H1 (cell line): ENCODE measurements around the gene TGFB1I1. TPM values are rescaled to one million over a fixed set of nuclear protein-coding genes. Genes with fewer than 3 reads are reported as not detected.

ENCODE experiments used
- CTCF ChIA-PET: fragments of 300-600 bp; sonication (Branson Sonifier 250); formaldehyde crosslinking; loops from one replicate; lab custom pipeline; 2021; ENCODE audit not compliant: partially characterized antibody; lab: Charles Lee
- POLR2A ChIA-PET: fragments of 300-600 bp; sonication (Branson Sonifier 250); formaldehyde crosslinking; loops from one replicate; lab custom pipeline; 2021; ENCODE audit warnings: inconsistent platforms; ENCODE audit not compliant: partially characterized antibody; lab: Charles Lee
- DNase-seq, 2 experiments: peaks; one replicate each; pipeline versions ENCODE4 v3.0.0 to v3.0.0-alpha.2; 2010 to 2022; ENCODE audit warnings: low spot score in 2 of 2, low read depth in 1 of 2, mixed read lengths in 1 of 2
- FAIRE-seq: peaks from 2 replicates; lab custom pipeline; 2011; peaks lifted over from hg19 to GRCh38; lab: Jason Lieb, UNC
- H2AFZ ChIP-seq: 2 replicates; pipeline ENCODE4 v1.8.1; 2012; ENCODE audit warnings: low read length, inconsistent platforms
- H2AK5ac ChIP-seq: 2 replicates; pipeline ENCODE4 v1.6.1; 2013; ENCODE audit warnings: low read depth, low read length
- H2BK120ac ChIP-seq: replicated peaks from 2 replicates; pipeline ENCODE3; 2013; ENCODE audit warnings: low read depth, low read length, inconsistent platforms
- H2BK12ac ChIP-seq: 2 replicates; pipeline ENCODE4 v1.6.1; 2013; ENCODE audit warnings: low read depth, low read length
- H2BK15ac ChIP-seq: 2 replicates; pipeline ENCODE4 v1.6.1; 2013; ENCODE audit warnings: low read length
- H2BK20ac ChIP-seq: 2 replicates; pipeline ENCODE4 v1.6.1; 2013; ENCODE audit warnings: low read length
- H2BK5ac ChIP-seq: 2 replicates; pipeline ENCODE4 v1.6.1; 2013; ENCODE audit warnings: low read depth, low read length
- H3K14ac ChIP-seq: 2 replicates; pipeline ENCODE4 v1.6.1; 2013; ENCODE audit warnings: inconsistent platforms; ENCODE audit not compliant: insufficient read length
- H3K18ac ChIP-seq: 2 replicates; pipeline ENCODE4 v1.6.1; 2013; ENCODE audit warnings: low read length; ENCODE audit errors: extremely low read depth
- H3K23ac ChIP-seq: 2 replicates; pipeline ENCODE4 v1.6.1; 2013; ENCODE audit warnings: inconsistent platforms; ENCODE audit not compliant: insufficient read length
- H3K23me2 ChIP-seq: 2 replicates; pipeline ENCODE4 v1.6.1; 2013; ENCODE audit warnings: low read depth, low read length
- H3K27ac ChIP-seq: 2 replicates; pipeline ENCODE4 v1.6.1; 2011; ENCODE audit warnings: low read depth, low read length, inconsistent platforms
- H3K27me3 ChIP-seq, 4 experiments: replicated peaks in 1 of 4; 1 replicate in 1 of 4; 2 replicates in 3 of 4; pipeline versions ENCODE4 v1.6.1 to v1.8.1; 2011 to 2013; ENCODE audit warnings: low read length in 3 of 4, mild to moderate bottlenecking in 3 of 4, inconsistent platforms in 2 of 4, mixed read lengths in 2 of 4, moderate library complexity in 1 of 4; ENCODE audit not compliant: control insufficient read depth in 3 of 4, insufficient read depth in 3 of 4; ENCODE audit errors: extremely low read depth in 1 of 4
- H3K36me3 ChIP-seq, 4 experiments: 2 replicates each; pipeline versions ENCODE4 v1.6.1 to v1.8.1; 2011 to 2013; ENCODE audit warnings: mild to moderate bottlenecking in 4 of 4, low read length in 3 of 4, moderate library complexity in 2 of 4, control low read depth in 1 of 4, inconsistent platforms in 1 of 4; ENCODE audit not compliant: insufficient read depth in 4 of 4, control insufficient read depth in 2 of 4
- H3K4ac ChIP-seq: replicated peaks from 2 replicates; pipeline ENCODE3; 2013; ENCODE audit warnings: low read length, low read depth, mixed read lengths, inconsistent platforms; ENCODE audit not compliant: insufficient read length
- H3K4me1 ChIP-seq, 4 experiments: replicated peaks in 1 of 4; 1 replicate in 1 of 4; 2 replicates in 3 of 4; pipeline versions ENCODE4 v1.6.1 to v1.8.1; 2011 to 2013; ENCODE audit warnings: low read length in 3 of 4, inconsistent platforms in 2 of 4, mixed read lengths in 1 of 4; ENCODE audit not compliant: insufficient read depth in 4 of 4, control insufficient read depth in 3 of 4
- H3K4me2 ChIP-seq, 2 experiments: 2 replicates each; pipeline versions ENCODE4 v1.6.1 to v1.8.1; 2011 to 2013; ENCODE audit warnings: low read depth in 2 of 2, low read length in 2 of 2, control low read depth in 1 of 2, inconsistent platforms in 1 of 2, mild to moderate bottlenecking in 1 of 2; ENCODE audit not compliant: insufficient read depth in 1 of 2
- H3K4me3 ChIP-seq, 4 experiments: fragments of 200-600, 300-600 bp in 1 of 4; sonication (generic), shearing (Covaris generic), sonication (Bioruptor Twin) in 1 of 4; 2 replicates each; pipeline versions ENCODE4 v1.5.1 to v1.8.1; 2011 to 2016; ENCODE audit warnings: low read length in 4 of 4, low read depth in 3 of 4, control low read depth in 2 of 4, inconsistent platforms in 2 of 4, mild to moderate bottlenecking in 2 of 4, mixed read lengths in 1 of 4, moderate library complexity in 1 of 4; ENCODE audit not compliant: insufficient read depth in 2 of 4; ENCODE audit errors: extremely low read depth in 1 of 4
- H3K56ac ChIP-seq: replicated peaks from 2 replicates; pipeline ENCODE3; 2013; ENCODE audit warnings: low read depth, mild to moderate bottlenecking, mixed read lengths, low read length, inconsistent platforms; ENCODE audit not compliant: insufficient read length
- H3K79me1 ChIP-seq: 2 replicates; pipeline ENCODE4 v1.6.1; 2013; ENCODE audit warnings: low read depth, low read length, control low read depth
- H3K79me2 ChIP-seq, 2 experiments: 2 replicates each; pipeline versions ENCODE4 v1.6.1 to v1.8.1; 2012 to 2013; ENCODE audit warnings: low read length in 2 of 2, mild to moderate bottlenecking in 2 of 2, inconsistent platforms in 1 of 2; ENCODE audit not compliant: insufficient read depth in 2 of 2, control insufficient read depth in 1 of 2
- H3K9ac ChIP-seq, 4 experiments: replicated peaks in 1 of 4; 1 replicate in 1 of 4; 2 replicates in 3 of 4; pipeline versions ENCODE4 v1.6.1 to v1.8.1; 2011 to 2013; ENCODE audit warnings: low read depth in 3 of 4, low read length in 3 of 4, control low read depth in 2 of 4, mild to moderate bottlenecking in 2 of 4, moderate library complexity in 2 of 4, inconsistent platforms in 1 of 4; ENCODE audit errors: extremely low read depth in 1 of 4
- H3K9me3 ChIP-seq, 2 experiments: 2 replicates each; pipeline versions ENCODE4 v1.6.1 to v1.8.1; 2012 to 2013; ENCODE audit warnings: mild to moderate bottlenecking in 2 of 2, moderate library complexity in 2 of 2, control low read depth in 1 of 2, inconsistent platforms in 1 of 2, low read depth in 1 of 2, low read length in 1 of 2, mixed read lengths in 1 of 2; ENCODE audit not compliant: insufficient read depth in 2 of 2
- H4K20me1 ChIP-seq, 2 experiments: replicated peaks in 1 of 2; 2 replicates each; pipeline versions ENCODE3 to v1.8.1; 2011 to 2013; ENCODE audit warnings: inconsistent platforms in 2 of 2, low read length in 2 of 2, mild to moderate bottlenecking in 1 of 2; ENCODE audit not compliant: insufficient read depth in 2 of 2, control insufficient read depth in 1 of 2
- H4K5ac ChIP-seq: 2 replicates; pipeline ENCODE4 v1.6.1; 2013; ENCODE audit warnings: low read length, low read depth, mixed read lengths, inconsistent platforms; ENCODE audit not compliant: insufficient read length
- H4K8ac ChIP-seq: 2 replicates; pipeline ENCODE4 v1.8.0; 2013; ENCODE audit warnings: mild to moderate bottlenecking, moderate library complexity, low read length, inconsistent platforms; ENCODE audit not compliant: insufficient read depth; ENCODE audit errors: extremely low read depth
- H4K91ac ChIP-seq: replicated peaks from 2 replicates; pipeline ENCODE3; 2013; ENCODE audit warnings: low read length, mixed read lengths, inconsistent platforms; ENCODE audit not compliant: insufficient read length
- HDAC6 ChIP-seq: IDR thresholded peaks from one replicate; pipeline ENCODE4 v1.7.1; 2012; ENCODE audit warnings: low read depth, mild to moderate bottlenecking, inconsistent platforms, low read length, moderate library complexity
- WGBS, 2 experiments: shearing (Covaris generic) in 1 of 2; methylation state at CpG; one replicate each; pipeline versions ENCODE4 v1.1.6 to v1.1.7; 2013 to 2015; ENCODE audit warnings: low lambda C conversion rate in 2 of 2, mixed read lengths in 2 of 2, inconsistent platforms in 1 of 2, low coverage in 1 of 2, missing lambda C conversion rate in 1 of 2; ENCODE audit not compliant: insufficient replicate concordance in 2 of 2, insufficient coverage in 1 of 2, insufficient read length in 1 of 2; ENCODE audit errors: extremely low coverage in 1 of 2, missing lambda C conversion rate in 1 of 2; 5-methylcytosine and 5-hydroxymethylcytosine counted together
- polyA plus RNA-seq, 7 experiments: library from polyadenylated mRNA; depleted of rRNA in 3 of 7; stranded (reverse) in 5 of 7; unstranded in 2 of 7; fragments of >200 nt in 5 of 7; fragments of 200-250 nt in 2 of 7; gene quantifications; 1 replicate in 5 of 7; 2 replicates in 1 of 7; 4 replicates in 1 of 7; pipeline versions ENCODE4 v1.2.1 to v1.2.3, GENCODE V29; 2011 to 2013; ENCODE audit warnings: missing spikeins in 2 of 7, mixed read lengths in 2 of 7
- total RNA-seq: library from RNA; stranded (reverse); fragmentation: NEBNext Ultra II Directional; extraction: Animal tissue kit (Norgen Biotek cat#: 25700); gene quantifications from 2 replicates; pipeline ENCODE4 v1.2.1, GENCODE V29; 2021

TGFB1I1 gene
- total and polyA plus RNA-seq, 2 of the 8 experiments (the other 6 are each of a cell fraction or from before 2014, with no cell fraction given): 5.6 to 5.8 TPM

- CTCF ChIA-PET: interaction anchor here (1.7 to 6.5 kb wide), 2 partner anchors 10 to 12 kb away, joined by 4 to 36 read pairs; partner anchors contain the start of gene COX6A2
- Histone ChIP-seq H2AFZ (no peak overlapping the region), H2BK12ac (no peak overlapping the region), H3K27me3 (peaks cover 0 to 2% (median 0%) of the 10 kb centered on the region in 4 experiments; a peak in 1 of 7 replicates), H2BK20ac (no peak overlapping the region), H3K27ac (no peak overlapping the region), H3K18ac (no peak overlapping the region), H2AK5ac (no peak overlapping the region), H3K9ac (no peak overlapping the region), H3K23me2 (no peaks in the 10 kb centered on the region; the same call in 1 of the 2 replicates), H3K4me3 (no peak overlapping the region), H3K79me2 (no peaks in the 10 kb centered on the region), H4K91ac (no peak overlapping the region), H3K56ac (no peak overlapping the region), H3K4ac (no peak overlapping the region), H4K5ac (no peak overlapping the region), H4K8ac (no peak overlapping the region), H3K4me1 (no peaks in the 10 kb centered on the region; a peak in 1 of 7 replicates), H2BK120ac (no peak overlapping the region), H4K20me1 (no peaks in the 10 kb centered on the region), H3K23ac (no peak overlapping the region), H3K36me3 (no peaks in the 10 kb centered on the region), H3K14ac (no peak overlapping the region), H3K4me2 (no peak overlapping the region), H2BK15ac (no peak overlapping the region), H3K79me1 (no peaks in the 10 kb centered on the region), H3K9me3 (no peaks in the 10 kb centered on the region), H2BK5ac (no peak overlapping the region)
- TF ChIP-seq HDAC6: no peak
- FAIRE-seq (no peak), DNase-seq (no peak)
- 84% methylated on average over 3 of the region's 3 CpGs; no CpG with 5 or more reads in 1 of the 2 experiments for WGBS, 2 experiments
- POLR2A ChIA-PET: interaction anchor here (1.0 to 1.7 kb wide), 2 partner anchors 256 to 259 kb away, joined by 4 to 5 read pairs; partner anchors contain the start of gene FUS
Observed at GRCh38 chr16:31439519-31439918, 32.4 kb upstream of the TGFB1I1 start.
